ENCODE data around the gene DAPL1.

The DAPL1 gene

GRCh38 chr2:158777077-158777476, 18.0 kb upstream of the DAPL1 start:
- no peak for DNase-seq (ENCODE audit: low read depth)

- DNase-seq (ENCODE audit: low read depth), result no peak
Observed at GRCh38 chr2:158778243-158778642, 16.9 kb upstream of the DAPL1 start.

DNA sequence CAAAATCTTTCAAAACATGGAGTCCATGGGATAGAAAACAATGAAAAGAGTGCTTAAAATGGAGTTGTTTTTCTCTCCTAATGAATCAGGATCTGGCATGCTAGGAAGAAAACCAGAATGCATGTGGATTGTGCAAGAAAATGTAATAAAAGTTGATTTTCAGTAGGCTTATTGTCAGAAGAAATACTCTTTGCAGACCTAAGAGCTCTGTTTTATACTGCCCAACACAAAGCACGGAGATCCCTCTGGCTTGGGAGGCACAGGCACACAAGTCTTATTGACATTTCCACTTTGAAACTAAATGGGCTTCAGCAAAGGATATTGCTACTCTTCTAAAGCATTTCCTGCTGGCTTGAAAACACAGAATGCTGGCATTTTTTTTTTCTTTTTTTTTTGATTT, 15.5 kb upstream of the DAPL1 start:
- no peak for DNase-seq (ENCODE audit: low read depth)

DNA sequence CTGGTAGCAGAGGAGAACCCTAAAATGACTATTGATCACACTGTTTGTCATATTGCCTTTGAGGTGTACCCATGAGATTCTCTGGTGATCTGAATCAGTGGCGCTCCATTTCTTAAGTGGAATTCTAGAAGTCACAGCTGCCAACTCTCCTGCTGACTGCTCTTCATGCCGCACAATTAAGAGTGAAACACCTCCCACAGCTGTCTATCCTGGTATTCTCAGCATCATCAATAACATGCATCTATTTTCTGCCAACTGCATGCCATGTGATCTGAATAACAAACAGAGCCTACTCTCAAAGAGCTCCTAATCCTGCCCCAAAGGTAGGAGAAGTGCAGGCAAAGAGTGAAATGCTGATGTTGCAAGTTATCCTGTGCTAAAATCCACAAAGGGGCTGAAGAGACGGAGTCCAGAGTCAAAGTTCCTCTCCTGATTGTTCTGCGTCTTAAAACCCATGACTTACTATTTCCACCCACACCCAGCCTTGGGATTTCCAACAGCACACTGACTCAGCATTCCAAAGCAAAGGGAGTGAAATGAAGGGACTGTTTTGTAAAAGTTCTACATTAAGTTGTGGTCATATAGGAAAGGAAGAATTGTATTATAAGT, 13.7 kb upstream of the DAPL1 start:
- no peak for DNase-seq (ENCODE audit: low read depth)

DNA sequence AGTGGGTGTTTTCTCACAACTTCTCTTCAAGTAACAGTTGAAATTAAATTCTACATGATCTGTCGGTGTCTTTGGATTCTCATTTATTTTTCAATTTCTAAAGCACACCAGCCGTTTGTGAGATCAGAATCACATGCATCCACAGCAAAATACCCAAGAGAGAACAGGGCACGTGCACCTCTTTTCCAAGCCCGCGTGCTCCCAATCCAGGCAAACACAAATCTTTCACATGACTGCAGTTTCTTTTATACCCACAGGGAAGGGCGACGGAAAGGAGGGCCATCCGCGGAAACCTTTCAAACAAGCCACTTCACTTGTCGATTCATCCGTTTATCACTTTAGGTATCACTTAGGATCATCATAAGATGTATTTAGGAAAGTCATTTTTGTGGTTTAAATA, 13.0 kb upstream of the DAPL1 start:
- DNase-seq (ENCODE audit: low read depth), result no peak

DNA sequence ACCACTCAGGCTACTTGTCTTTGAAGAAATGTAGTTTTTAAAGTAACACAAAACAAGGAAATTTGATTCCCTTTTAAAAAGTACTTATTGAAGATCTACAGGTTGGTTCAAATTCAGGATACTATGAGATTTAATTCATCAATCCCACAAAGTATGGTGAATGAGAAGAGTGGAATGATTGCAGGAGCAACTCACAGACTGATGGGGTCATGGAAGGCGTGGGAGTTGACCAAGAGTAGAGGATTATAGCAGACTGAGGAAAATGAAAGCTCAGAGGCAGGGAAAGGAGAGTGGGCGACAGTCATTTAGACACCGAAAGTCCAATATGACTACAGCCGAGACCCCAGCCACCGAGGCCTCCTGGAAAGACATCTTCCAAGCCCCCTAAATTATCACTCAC, 12.5 kb upstream of the DAPL1 start:
- DNase-seq (ENCODE audit: low read depth), result no peak

GRCh38 chr2:158783923-158784322, 11.2 kb upstream of the DAPL1 start:
- no peak for DNase-seq (ENCODE audit: low read depth)

DNA sequence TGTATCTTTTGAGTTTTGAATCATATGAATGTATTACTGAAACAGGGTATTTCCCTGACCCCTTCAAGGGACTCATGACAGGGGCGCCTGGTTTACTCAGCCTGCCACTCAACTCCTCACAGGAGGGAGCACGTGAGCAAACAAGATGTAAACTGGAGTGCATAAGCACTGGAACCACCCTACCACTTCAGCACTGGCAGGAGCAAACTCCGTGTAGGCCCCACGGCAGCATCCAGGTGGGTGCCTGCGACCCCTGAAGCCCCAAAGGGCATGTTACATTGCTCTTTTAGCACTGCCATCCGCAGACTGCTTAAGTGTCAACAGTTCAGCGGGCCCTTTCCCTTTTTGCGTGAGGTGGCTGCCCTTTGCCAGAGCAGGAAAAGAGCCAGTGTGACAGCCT, 8.2 kb upstream of the DAPL1 start:
- DNase-seq (ENCODE audit: low read depth), result no peak

DNA sequence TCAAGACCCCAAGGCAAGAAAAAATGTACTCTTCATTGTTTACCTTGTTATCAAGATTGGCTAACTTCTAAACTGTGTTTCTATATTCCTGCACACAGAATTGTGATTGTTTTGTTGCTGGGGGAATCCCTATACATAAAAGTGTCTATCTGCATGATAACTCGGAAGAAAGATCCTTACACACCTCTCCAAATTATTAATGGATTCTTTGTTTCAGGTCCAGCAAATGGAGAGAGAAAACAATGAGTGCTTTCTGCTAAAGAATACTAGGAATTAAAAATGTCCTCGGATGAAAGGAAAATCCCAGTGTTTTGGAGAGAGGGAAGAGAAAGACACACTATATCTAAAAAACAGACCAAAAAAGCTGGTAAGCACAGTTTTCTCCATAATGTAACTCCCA, 6.2 kb upstream of the DAPL1 start:
- no peak for DNase-seq (ENCODE audit: low read depth)

DNA sequence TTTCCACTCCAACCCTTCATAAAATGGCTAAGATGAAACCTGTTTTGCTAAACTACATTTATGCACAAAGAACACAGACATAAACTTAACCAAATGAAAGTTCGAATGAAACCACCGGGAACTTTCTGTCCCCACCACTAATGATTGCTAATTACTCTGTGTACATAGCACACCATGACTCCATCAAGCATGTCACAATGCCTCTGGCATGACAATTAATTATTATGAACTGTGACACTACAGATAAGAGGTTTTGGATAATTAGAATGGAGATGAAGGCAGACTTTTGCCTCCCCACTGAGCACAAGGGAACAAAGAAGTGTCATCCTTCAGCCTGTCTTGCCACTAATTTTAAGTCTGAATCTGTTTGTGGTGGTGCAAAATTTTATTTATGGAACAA, 1.5 kb downstream of the DAPL1 start:
- no peak for DNase-seq (ENCODE audit: low read depth)

DNA sequence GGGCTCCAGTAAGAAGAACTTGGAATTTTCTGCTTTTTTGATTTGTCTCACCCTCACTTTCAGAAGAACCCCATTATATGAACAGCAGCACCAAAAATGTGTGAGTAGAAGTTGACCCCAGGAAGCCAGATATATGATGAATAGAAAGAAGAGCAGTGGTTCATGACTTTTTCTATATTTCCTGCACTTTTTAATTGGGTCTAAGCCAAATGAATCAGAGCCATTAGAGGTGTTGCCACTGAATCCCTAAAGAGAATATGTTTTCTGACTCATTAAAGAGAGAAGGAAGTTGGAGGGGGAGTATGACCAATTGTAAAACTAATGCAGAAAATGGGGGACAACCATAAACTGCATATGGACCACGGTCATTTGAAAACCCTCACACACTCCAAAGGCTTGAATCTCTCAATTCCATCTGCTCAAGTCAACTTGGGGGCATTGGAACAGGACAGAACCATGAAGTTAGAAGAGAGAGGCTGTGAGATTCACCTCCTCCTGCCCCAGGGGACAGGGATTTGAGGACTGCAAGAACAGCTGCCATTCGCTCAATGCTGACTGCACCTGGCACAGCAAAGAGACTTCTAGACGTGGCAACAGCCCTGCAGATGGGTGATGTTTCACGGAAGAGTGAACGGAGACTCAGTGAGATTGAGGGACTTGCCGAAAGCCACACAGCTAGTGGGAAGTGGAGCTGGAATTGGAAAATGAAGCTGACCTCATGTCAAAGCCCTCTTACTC, 3.0 kb downstream of the DAPL1 start:
- DNase-seq (ENCODE audit: low read depth), result no peak

DNA sequence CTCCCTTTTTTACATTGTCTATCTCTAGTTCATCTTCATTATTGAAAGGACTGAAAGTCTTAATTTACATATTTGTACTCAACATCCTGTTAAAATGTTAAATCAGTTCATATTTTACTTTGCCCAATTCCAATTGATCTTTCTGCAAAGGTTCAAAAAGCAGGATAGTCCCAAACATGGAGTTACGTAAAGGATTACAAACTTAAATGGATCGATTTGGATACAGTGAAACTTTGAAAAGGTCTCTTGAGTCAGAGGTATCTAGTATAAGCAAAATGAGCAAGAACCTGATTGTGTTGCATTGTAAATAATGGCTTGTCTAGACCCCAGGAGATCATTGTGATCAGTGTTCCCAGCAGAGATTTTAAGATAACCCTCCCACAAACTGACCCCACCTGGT, 4.1 kb downstream of the DAPL1 start:
- DNase-seq (ENCODE audit: low read depth), result no peak

DNA sequence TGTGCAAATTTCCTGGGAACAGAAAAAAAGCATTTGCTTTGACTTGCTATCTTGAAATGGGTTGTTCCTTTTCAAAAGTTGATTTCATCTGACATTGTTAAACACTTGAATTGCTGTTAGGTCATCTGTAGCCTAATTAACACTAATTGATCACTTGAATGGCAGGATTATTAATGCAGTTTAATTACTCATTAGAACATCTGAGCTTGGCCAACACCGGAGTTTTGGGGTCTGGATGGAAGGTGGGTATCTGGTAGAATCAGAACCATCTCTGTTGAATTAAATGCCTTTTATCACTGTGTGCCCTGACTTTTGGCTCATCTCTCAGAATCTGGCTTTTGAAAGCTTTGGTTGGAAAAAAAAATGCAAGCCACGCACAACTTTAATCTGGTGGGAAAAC, 8.4 kb downstream of the DAPL1 start:
- DNase-seq (ENCODE audit: low read depth), result no peak

DNA sequence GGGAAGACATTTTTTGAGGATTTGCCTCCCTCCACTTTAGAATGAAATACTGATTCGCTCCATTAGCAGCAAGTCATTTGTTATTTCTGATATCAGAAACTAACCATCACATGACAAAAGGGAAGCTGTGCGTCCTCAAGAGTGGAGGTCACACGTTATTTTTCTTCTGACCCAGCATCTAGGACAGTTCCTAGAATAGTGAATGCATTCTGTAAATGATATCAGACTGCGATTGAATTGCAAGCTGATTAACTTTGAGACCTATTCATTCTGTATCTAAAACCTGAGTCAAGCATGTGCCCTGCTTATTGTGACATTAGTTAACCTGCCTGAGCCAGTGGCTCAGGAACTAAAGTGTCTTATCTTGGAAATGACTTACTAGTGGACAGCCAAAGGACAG, 10.1 kb downstream of the DAPL1 start:
- DNase-seq (ENCODE audit: low read depth), result no peak

DNA sequence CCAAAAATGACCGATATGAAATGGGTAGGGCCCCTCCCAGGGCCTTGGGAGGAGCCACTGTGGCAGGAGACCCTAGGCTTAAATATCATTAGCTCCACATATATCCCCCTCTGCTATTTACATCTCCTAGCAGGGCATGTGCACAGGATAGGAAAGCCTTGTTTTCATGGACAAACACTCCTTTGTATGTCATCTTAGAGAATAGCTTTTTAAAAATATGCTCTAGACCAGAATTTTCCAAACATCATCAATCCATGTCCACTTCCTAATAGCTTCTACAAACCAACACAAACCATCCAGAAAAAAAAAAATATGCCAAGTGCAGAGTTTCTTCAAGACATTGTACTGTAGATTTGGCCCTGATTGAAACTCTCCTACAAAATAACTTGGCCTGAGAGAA, 10.8 kb downstream of the DAPL1 start:
- DNase-seq (ENCODE audit: low read depth), result no peak

DNA sequence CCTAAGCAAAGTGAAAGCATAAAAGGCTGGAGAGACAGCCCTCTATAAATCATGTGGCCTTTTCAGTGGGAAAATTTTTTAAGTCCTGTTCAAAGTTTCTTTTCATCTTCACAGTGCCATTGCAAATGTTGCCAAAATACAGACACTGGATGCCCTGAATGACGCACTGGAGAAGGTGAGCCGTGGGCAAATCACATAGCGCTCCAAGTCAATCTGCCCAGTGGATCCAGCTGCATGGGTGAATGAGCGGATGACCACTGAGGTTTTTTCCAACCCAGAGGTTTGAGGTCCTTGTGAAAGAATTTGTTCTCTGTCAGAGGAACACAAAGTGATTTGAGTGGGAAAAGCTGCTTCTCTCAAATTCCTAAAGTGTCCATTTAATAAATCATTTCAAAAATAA, 11.8 kb downstream of the DAPL1 start:
- DNase-seq (ENCODE audit: low read depth), result no peak

GRCh38 chr2:158808426-158808825, 13.3 kb downstream of the DAPL1 start:
- DNase-seq (ENCODE audit: low read depth), result no peak

DNA sequence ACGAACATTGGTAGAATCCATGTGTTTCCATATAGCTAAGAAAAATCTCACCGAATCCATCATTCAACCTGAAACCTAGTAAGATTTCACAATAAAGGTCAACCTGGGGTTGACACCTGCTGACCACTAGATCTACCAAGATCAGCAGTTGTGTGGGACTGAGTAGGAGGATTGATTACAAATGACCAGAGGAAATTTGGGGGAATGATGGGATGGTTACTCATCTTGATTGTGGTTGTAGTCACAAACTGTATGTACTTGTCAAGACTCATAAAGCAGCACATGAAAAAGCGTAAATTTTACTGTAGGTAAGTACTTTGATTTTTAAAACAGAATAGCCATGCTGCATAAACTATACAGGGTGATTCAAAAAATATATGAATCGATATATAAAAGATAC, 14.7 kb downstream of the DAPL1 start:
- DNase-seq (ENCODE audit: low read depth), result no peak

DNA sequence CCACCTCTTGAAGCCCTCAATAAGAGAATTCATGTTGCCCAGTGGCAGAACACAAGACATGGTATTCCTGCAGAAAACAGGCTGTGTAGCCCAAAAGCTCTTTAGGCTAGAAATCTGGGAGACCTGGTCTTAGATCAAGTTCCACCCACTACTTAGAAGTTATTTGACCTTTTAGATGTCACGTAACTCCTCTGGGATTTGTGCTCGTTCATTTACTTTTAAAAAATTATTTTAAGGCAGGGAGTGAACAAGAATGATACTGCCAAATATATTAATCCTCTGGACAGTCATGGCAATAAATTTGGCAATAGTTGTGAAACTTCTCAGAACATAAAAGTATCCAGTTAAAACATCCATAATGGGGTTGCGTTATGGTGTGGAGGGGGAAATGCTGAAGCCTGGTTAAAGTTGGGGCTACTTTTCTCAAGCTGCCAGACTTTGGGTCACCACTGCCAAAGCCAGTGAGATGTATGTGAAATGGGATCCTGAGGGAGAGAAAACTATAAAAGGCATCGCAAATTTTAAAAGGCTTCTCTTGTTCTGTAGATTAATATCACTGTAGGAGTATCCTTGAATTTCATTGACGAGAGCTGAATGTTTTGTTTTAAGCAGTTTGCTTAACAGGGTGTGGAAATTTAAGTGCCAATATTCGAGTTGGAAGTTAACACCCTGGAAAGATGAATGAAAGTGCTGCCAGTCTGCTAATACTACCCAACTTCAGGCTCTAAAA, 15.8 kb downstream of the DAPL1 start:
- DNase-seq (ENCODE audit: low read depth), result no peak

GRCh38 chr2:158815166-158815565, 20.0 kb downstream of the DAPL1 start:
- no peak for DNase-seq (ENCODE audit: low read depth)

- no peak for DNase-seq (ENCODE audit: low read depth)
Observed at GRCh38 chr2:158815658-158816057, 20.5 kb downstream of the DAPL1 start.

DNA sequence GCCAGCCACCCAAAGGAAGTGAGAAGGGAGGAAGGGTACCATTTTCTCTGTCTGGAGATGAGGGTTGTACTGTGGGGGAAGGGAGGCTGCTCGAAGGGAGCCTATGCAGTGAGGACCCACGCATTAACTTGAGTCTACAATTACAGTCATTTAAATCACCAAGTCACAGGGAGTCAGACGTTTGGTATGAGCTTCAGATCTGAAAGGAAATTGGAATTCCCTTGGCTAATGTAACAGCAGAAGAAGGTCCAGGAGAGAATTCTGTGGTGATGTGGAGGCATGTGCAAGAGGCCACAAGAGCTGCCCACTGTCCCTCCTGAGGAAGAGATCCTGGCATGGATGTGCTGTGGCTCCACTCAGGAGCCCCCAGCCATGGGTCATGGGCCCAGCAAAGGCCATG, 22.5 kb downstream of the DAPL1 start:
- DNase-seq (ENCODE audit: low read depth), result no peak

DNA sequence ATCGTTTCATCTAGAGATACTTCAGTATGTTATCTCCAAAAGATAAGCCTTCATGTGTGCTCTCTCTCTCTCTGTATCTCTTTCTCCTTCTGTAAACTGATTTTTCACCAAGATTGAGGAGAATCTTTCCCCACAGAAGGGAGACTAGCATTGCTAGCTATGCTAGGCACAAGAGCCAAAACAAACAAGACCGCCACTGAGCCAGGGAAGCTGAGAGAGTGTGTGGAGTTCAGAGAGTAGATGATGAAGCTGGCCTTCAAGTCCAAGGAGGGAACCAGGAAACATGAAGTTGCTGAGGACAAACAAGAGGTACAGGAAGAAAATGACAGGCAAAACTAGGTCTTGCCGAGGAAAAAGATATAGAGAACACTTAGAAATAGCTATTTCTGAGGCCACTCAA, 23.4 kb downstream of the DAPL1 start:
- no peak for DNase-seq (ENCODE audit: low read depth)

GRCh38 chr2:158822193-158822592, 27.1 kb downstream of the DAPL1 start:
- no peak for DNase-seq (ENCODE audit: low read depth)
